ENCODE results near the gene LCAT.

LCAT gene

DNA sequence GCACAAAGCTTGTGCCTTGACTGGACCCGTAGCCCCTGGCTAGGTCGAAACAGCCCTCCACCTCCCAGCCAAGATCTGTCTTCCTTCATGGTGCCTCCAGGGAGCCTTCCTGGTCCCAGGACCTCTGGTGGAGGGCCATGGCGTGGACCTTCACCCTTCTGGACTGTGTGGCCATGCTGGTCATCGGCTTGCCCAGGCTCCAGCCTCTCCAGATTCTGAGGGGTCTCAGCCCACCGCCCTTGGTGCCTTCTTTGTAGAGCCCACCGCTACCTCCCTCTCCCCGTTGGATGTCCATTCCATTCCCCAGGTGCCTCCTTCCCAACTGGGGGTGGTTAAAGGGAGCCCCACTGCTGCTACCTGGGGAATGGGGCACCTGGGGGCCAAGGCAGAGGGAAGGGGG lies 15.8 kb downstream of the LCAT start:
- in situ Hi-C loops (cut with HindIII; ENCODE audit: low sequenced_read_pairs), result no loop called here
- TF ChIP-seq, protein P1, sequence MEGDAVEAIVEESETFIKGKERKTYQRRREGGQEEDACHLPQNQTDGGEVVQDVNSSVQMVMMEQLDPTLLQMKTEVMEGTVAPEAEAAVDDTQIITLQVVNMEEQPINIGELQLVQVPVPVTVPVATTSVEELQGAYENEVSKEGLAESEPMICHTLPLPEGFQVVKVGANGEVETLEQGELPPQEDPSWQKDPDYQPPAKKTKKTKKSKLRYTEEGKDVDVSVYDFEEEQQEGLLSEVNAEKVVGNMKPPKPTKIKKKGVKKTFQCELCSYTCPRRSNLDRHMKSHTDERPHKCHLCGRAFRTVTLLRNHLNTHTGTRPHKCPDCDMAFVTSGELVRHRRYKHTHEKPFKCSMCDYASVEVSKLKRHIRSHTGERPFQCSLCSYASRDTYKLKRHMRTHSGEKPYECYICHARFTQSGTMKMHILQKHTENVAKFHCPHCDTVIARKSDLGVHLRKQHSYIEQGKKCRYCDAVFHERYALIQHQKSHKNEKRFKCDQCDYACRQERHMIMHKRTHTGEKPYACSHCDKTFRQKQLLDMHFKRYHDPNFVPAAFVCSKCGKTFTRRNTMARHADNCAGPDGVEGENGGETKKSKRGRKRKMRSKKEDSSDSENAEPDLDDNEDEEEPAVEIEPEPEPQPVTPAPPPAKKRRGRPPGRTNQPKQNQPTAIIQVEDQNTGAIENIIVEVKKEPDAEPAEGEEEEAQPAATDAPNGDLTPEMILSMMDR (IDR thresholded peaks at IDR 0.05; ENCODE audit: low read depth, low read length), result no peak
- no peak overlapping the region for H3K4me3 ChIP-seq (ENCODE audit: low read depth, low read length)
- DNase-seq (ENCODE audit: low read depth, low spot score), result no peak

DNA sequence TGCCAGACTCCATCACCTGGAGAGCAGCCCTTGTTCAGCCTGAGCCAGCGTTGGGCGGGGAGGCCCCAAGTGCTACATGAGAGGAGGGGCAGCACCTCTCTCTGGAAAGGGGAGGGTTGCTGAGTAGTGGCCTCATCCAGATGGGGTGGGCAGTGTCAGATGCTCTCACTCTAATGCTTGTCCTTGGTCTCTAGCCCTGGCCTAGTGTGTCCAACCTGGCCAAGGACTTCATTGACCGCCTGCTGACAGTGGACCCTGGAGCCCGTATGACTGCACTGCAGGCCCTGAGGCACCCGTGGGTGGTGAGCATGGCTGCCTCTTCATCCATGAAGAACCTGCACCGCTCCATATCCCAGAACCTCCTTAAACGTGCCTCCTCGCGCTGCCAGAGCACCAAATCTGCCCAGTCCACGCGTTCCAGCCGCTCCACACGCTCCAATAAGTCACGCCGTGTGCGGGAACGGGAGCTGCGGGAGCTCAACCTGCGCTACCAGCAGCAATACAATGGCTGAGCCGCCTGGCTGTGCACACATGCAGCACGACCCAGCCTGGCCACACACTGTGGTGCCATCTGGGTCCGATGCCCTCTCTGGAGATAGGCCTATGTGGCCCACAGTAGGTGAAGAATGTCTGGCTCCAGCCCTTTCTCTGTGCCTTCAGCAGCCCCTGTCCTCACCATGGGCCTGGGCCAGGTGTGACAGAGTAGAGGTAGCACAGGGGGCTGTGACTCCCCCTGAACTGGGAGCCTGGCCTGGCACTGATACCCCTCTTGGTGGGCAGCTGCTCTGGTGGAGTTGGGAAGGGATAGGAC lies 16.6 kb downstream of the LCAT start:
- no peak overlapping the region for H3K4me3 ChIP-seq (ENCODE audit: low read depth, low read length)
- no peak for DNase-seq (ENCODE audit: low read depth, low spot score)
- in situ Hi-C loops (cut with HindIII; ENCODE audit: low sequenced_read_pairs), result no loop called here
- TF ChIP-seq, protein P1 (IDR thresholded peaks at IDR 0.05; ENCODE audit: low read depth, low read length), result no peak

DNA sequence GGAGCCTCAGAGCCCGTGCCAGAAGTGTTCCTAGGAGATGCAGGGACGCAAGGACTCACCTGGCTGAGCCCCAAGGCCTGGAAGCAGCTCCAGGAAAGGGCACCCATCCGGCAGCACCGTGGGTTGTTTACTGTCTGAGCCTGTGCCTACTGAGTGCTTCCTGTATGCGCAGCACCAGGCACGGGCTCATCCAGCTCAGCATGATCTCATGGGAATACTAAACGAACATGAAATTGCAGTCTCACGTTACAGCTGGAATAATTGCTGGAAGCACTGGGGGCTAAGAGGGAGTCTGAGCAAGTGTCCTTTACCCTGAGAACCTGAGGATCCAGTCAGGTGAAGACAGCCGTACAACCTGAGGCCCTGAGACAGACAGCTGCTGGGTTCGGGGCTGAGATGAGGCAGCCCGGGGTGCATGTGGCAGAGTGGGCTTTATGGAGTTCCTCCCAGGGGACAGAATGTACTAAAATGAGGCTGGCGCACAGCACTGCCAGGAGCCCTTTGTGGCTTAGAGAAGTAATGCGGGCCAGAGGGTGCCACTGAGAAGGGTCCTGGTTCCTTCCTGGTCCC lies 17.7 kb downstream of the LCAT start:
- DNase-seq (ENCODE audit: low read depth, low spot score), result peak; percentile 27
- in situ Hi-C loops (cut with HindIII; ENCODE audit: low sequenced_read_pairs), result no loop called here

DNA sequence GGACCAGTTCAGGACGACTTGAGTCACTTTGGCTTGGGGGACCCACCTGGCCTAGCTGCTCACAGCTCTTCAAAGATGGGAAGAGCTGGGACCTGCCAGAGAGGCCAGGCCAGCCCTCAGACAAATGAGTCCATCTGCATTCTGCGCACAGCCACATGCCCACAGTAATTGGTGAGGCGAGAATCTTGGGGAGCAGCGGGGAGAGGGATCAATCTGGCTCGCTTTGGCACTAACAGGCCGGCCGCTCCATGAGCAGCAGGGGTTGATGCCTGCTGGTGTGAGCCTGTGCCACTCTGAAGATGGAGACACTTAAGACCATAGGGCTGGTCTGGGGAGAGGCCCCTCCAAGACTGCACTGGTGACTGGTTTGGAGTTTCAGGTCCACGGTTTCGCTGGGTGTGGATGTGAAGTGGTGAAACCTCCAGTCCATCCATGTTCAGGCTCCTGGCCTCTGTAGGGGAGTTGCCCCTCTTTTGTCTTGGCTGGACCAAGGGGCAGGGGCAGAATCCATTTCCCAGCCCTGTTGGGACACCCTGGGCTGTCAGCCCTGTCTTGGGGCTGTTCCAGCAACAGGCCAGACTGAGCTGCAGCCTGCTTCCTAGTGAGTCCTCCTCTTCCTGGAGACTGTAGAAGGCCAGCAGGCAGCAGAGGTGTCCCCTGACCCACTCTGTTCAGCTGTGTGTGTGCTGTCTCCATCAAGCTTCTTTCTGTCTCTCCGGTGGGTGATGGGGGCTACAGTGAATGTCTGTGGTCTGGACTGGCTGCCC lies 19.6 kb downstream of the LCAT start:
- in situ Hi-C loops (cut with HindIII; ENCODE audit: low sequenced_read_pairs), result no loop called here
- DNase-seq (ENCODE audit: low read depth, low spot score), result no peak
- no peak overlapping the region for H3K4me3 ChIP-seq (ENCODE audit: low read depth, low read length)
- TF ChIP-seq, protein P1 (IDR thresholded peaks at IDR 0.05; ENCODE audit: low read depth, low read length), result no peak

More for the DNA sequence above, 17.7 kb downstream of the LCAT start:
- no peak overlapping the region for H3K4me3 ChIP-seq (ENCODE audit: low read depth, low read length)
- TF ChIP-seq, protein P1 (IDR thresholded peaks at IDR 0.05; ENCODE audit: low read depth, low read length), result no peak

DNA sequence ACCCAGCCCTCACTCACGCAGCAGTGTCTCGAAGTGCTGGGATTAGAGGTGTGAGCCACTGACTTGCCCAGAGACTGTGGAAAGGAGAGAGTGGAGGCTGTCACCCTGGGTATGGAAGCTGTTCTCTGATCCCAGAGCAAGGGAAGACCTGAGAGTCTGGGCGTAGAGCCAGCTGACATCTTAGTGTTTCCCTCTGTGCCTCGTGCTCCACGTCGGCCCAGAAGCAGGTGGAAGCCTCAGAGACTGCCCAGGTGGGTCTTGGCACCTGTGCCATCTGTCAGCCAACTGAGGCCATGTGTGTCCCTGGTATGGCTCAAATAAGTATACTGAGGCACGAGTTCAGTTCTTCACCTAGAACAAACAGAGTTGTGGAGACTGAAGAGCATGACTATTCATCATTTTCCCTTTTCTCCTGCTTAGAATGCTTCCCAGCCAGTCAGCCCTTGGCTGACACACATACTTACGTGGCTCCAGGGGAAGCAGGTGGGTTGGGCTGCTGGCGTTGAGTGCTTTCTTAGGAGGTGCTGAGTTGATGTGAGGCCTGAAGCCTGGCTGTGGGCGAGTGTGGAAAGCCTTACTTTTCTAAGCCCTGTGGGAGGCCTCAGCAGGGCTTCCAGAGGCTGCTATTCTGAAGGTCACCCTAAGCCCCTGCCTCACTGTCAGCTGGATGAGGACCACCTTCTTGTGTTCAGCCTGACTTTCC lies 20.4 kb downstream of the LCAT start:
- in situ Hi-C loops (cut with HindIII; ENCODE audit: low sequenced_read_pairs), result no loop called here
- TF ChIP-seq, protein P1 (IDR thresholded peaks at IDR 0.05; ENCODE audit: low read depth, low read length), result no peak

DNA sequence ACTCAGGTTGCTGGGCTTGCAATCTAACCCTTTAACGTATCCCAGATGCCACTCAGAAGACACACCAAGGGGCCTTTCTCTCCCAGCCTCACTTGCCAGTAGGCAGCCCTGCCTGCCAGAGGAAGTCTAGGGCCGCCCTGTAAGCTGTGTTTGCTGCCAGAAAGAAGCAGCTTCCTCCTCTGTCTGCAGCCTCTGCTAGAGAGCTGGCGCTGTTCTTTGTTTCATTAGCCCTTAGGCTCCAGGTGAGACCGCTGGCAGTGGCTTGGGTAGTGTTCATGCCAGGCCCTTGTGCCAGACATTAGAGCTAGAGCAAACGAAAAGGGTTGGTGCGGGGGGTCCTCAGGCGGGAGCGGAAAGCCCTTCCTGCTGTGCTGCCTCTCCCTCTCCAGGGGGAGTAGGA lies 21.2 kb downstream of the LCAT start:
- no peak overlapping the region for H3K4me3 ChIP-seq (ENCODE audit: low read depth, low read length)
- in situ Hi-C loops (cut with HindIII; ENCODE audit: low sequenced_read_pairs), result no loop called here
- TF ChIP-seq, protein P1 (IDR thresholded peaks at IDR 0.05; ENCODE audit: low read depth, low read length), result no peak
- no peak for DNase-seq (ENCODE audit: low read depth, low spot score)

More for the DNA sequence above, 20.4 kb downstream of the LCAT start:
- no peak for DNase-seq (ENCODE audit: low read depth, low spot score)
- no peak overlapping the region for H3K4me3 ChIP-seq (ENCODE audit: low read depth, low read length)
